ENCODE data around the gene GPR32.

DNA sequence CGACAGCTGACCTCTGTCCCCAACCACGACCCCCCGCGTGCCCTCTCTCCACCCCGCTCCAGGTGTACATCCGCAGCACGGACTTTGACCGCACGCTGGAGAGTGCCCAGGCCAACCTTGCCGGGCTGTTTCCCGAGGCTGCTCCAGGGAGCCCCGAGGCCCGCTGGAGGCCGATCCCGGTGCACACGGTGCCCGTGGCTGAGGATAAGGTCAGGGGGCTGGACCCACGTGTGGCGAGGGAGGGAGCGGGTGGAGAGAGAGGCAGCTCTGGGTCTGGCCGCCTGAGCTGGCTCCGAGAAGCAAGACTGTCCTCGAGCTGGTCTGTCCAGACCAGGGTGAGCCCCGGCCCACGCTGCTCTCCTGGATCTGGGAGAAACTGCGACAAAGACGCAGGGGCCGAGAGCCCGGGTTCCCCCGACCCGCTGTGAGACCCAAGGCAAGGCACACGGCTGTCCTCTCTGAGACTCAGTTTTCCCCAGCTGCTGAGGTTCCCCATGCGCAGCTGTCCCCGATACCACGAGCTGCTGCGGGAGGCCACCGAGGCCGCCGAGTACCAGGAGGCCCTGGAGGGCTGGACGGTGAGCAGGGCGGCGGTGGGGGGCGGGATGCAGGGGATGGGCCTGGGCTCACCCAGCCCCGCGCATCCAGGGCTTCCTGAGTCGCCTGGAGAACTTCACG lies 21.5 kb downstream of the GPR32 start:
- no peak for TF ChIP-seq POLR2A (IDR thresholded peaks at IDR 0.05)
- TF ChIP-seq, protein P1, sequence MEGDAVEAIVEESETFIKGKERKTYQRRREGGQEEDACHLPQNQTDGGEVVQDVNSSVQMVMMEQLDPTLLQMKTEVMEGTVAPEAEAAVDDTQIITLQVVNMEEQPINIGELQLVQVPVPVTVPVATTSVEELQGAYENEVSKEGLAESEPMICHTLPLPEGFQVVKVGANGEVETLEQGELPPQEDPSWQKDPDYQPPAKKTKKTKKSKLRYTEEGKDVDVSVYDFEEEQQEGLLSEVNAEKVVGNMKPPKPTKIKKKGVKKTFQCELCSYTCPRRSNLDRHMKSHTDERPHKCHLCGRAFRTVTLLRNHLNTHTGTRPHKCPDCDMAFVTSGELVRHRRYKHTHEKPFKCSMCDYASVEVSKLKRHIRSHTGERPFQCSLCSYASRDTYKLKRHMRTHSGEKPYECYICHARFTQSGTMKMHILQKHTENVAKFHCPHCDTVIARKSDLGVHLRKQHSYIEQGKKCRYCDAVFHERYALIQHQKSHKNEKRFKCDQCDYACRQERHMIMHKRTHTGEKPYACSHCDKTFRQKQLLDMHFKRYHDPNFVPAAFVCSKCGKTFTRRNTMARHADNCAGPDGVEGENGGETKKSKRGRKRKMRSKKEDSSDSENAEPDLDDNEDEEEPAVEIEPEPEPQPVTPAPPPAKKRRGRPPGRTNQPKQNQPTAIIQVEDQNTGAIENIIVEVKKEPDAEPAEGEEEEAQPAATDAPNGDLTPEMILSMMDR (IDR thresholded peaks at IDR 0.05) = no peak
